ENCODE results near the gene DPH3.

The DPH3 gene

GRCh38 chr3:16255326-16255725 lies 9.4 kb downstream of the DPH3 start:
- no peak for DNase-seq (ENCODE audit: low read depth)

- DNase-seq (ENCODE audit: low read depth): no peak
Measured at GRCh38 chr3:16254916-16255315, 9.8 kb downstream of the DPH3 start.

- no peak for DNase-seq (ENCODE audit: low read depth)
Measured at GRCh38 chr3:16253601-16254000, 11.1 kb downstream of the DPH3 start.

GRCh38 chr3:16252988-16253387 lies 11.8 kb downstream of the DPH3 start:
- DNase-seq (ENCODE audit: low read depth): no peak

- DNase-seq (ENCODE audit: low read depth): no peak
Measured at GRCh38 chr3:16252243-16252978, 12.3 kb downstream of the DPH3 start.

- no peak for DNase-seq (ENCODE audit: low read depth)
Measured at GRCh38 chr3:16251316-16252085, 13.2 kb downstream of the DPH3 start.

GRCh38 chr3:16249886-16250285 lies 14.9 kb downstream of the DPH3 start:
- no peak for DNase-seq (ENCODE audit: low read depth)

- no peak for DNase-seq (ENCODE audit: low read depth)
Measured at GRCh38 chr3:16249336-16249735, 15.4 kb downstream of the DPH3 start.

GRCh38 chr3:16248556-16248955 lies 16.2 kb downstream of the DPH3 start:
- DNase-seq (ENCODE audit: low read depth): no peak

GRCh38 chr3:16247282-16248061 lies 17.3 kb downstream of the DPH3 start:
- DNase-seq (ENCODE audit: low read depth): peak; percentile 68

- no peak for DNase-seq (ENCODE audit: low read depth)
Measured at GRCh38 chr3:16245609-16246008, 19.1 kb downstream of the DPH3 start.

- DNase-seq (ENCODE audit: low read depth): no peak
Measured at GRCh38 chr3:16243706-16244490, 20.8 kb downstream of the DPH3 start.

- DNase-seq (ENCODE audit: low read depth): no peak
Measured at GRCh38 chr3:16242177-16242576, 22.6 kb downstream of the DPH3 start.

- no peak for DNase-seq (ENCODE audit: low read depth)
Measured at GRCh38 chr3:16241225-16241624, 23.5 kb downstream of the DPH3 start.

GRCh38 chr3:16240229-16241023 lies 24.3 kb downstream of the DPH3 start:
- no peak for DNase-seq (ENCODE audit: low read depth)

- DNase-seq (ENCODE audit: low read depth): no peak
Measured at GRCh38 chr3:16239780-16240179, 25.0 kb downstream of the DPH3 start.

- DNase-seq (ENCODE audit: low read depth): no peak
Measured at GRCh38 chr3:16239086-16239770, 25.5 kb downstream of the DPH3 start.

- no peak for DNase-seq (ENCODE audit: low read depth)
Measured at GRCh38 chr3:16236856-16237393, 27.8 kb downstream of the DPH3 start.

GRCh38 chr3:16236030-16236639 lies 28.6 kb downstream of the DPH3 start:
- DNase-seq (ENCODE audit: low read depth): no peak

GRCh38 chr3:16234281-16234680 lies 30.5 kb downstream of the DPH3 start:
- DNase-seq (ENCODE audit: low read depth): no peak
